HG03135 (cell line): Measurements from ENCODE around the gene OR5V1.
"Not testable (repeated sequence)": the region's sequence is repeated elsewhere in the genome, so short reads cannot be mapped to it uniquely, and the experiment has no call there.

ENCODE experiments used
- ATAC-seq: cut with Tn5 transposase; IDR thresholded peaks from one replicate; pipeline ENCODE4 v1.9.1; 2021; ENCODE audit warnings: mild to moderate bottlenecking, moderate library complexity; ENCODE audit not compliant: unreplicated experiment

Gene OR5V1

DNA sequence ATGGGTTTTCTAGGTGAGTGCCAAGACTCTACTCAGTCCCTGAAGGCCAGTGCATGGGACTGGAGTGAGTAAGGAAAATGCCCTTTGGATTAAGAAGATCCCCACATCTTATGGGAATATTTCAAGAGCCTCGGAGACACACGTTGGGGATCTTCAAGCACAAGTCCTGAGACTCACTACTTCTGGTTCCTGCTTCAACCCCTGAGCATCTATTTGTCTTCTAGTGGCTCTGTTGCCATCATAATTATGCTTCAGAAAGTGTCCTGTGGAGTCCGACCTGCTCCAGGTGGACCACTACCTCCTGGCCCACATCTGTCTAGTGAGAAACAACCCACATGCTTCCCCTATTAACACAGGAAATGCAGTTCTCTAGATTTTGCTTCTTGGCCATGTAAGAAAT lies at the start of gene OR5V1:
Gene OR5V1, minus strand, starts transcription at position 101 of the 400 bp plus-strand sequence. CDS start 12,670 bp downstream, outside the sequence.
- no peak for ATAC-seq

DNA sequence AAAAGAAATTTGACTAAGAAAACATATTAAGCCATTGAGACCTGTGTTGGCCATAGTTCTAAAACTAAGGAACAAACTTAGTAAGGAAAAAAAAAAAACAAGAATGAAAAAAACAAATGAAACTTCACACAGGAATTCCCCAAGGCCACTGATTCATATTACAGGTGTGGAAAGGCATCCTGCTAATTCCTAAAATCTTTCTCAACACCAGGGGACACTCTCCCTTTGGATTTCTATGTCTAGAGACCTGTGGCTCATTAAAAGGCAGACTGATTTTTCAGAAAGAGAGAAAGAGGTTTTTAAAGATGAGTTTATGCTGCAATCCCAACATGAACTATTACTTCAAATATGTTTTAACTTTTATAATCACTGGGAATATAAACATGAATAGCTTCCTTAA lies 45.9 kb upstream of the OR5V1 start, which contains the start of gene OR12D1:
Gene OR12D1, plus strand, starts transcription at position 341 of the 400 bp plus-strand sequence.
- ATAC-seq, result no peak

DNA sequence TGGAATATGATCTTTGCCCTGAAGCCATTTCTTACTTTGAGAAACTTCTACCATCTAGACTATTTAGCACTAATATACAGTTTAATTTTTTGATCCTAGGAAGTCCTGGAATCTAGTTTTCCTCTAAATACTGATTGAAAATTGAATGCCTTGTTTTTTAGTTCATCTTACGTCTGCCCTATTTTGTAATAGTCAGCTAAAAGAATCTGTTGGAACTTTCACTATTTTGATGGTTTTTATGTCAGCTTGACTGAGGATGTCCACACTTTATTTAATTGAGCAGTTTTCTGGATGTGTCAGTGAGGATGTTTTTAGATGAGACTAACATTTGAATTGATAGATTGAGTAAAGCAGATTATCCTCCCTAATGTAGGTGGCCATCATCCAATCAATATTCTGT lies 35.1 kb upstream of the OR5V1 start:
- ATAC-seq, result no peak

DNA sequence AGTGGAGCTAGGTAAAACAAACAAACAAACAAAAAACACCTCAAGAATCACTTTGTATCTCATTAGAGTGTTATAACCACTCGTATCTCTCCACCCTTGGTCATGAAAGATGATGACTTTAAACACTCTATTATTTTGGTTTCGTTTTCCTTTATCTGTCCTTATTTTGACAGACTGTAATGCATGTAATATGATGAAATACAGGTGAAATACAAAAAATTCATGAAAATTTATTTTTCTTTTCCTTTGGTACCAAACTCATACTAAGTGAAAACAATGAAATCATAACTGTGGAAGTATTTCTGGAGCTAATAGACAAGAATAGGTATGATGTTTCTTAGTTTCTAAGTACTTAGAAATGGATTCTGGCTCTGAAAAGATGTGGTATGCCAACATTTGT lies 30.9 kb upstream of the OR5V1 start:
- ATAC-seq, result no peak

DNA sequence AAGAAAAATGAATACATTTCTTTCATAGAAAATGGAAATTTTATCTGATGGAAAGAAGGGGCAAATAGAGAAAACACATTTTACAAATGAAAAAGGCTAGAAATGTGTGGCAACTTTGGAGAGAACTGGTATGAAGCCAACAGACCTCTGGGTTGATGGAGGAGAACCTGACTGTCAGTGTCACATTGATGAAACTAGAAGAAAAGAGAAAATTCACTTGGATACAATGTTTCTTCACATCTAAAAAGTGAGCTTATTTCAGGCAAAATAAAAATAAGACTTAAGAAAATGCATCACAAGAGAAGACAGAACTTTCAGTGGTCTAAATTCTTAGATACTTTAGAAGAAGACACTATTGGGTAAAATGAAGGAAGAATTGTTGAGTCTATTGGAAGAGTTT lies 26.7 kb upstream of the OR5V1 start, which contains the start of gene OR12D2:
Gene OR12D2, plus strand, starts transcription at position 301 of the 400 bp plus-strand sequence. CDS start 1,069 bp downstream, outside the sequence.
- no peak for ATAC-seq

DNA sequence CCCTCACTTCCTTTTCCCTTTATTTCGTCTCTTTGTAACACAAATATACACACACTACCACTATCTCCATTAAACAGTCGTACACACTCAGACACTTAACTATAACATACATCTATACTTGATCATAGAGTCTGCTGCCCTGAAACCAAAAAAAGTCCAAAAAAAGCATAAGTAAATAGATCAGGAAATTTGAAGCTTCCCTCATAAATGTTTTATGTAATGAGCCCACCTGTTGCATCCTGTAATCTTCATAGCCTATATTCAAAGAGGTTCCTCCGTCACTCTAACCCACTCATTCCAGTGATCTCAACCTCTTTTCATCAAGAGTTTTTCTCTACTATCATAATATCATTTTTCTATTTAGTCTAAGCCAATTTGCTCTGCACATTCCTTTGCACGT lies 19.9 kb upstream of the OR5V1 start:
- no peak for ATAC-seq

GRCh38 chr6:29376003-29376402 lies 7.3 kb upstream of the OR5V1 start:
- no peak for ATAC-seq

- ATAC-seq, result no peak
Measured at GRCh38 chr6:29375191-29375590, 6.5 kb upstream of the OR5V1 start, which contains the start of gene OR12D3. Gene OR12D3, minus strand, starts transcription at chr6:29375291. Its CDS starts 4 bp downstream, at chr6:29375287.

- ATAC-seq, result no peak
Measured at GRCh38 chr6:29355603-29356002, 13.1 kb downstream of the OR5V1 start.

- ATAC-seq, result no peak
Measured at GRCh38 chr6:29354980-29355379, 13.7 kb downstream of the OR5V1 start.

GRCh38 chr6:29349348-29349747 lies 19.3 kb downstream of the OR5V1 start:
- not testable (repeated sequence) for ATAC-seq

DNA sequence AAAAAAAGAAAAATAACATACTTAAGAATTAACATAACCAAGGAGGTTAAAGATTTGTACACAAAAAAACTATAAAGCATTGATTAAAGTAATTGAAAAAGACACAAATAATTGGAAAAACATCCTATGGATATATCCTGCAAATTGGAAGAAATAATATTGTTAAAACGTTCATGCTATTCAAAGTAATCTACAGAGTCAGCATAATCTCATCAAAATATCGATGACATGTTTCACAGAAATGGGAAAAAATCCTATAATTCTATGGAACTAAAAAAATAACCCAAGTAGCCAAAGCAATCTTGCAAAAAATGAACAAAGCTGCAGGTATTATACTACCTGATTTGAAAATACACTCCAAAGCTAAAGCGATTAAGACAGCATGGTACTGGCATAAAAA lies 23.3 kb downstream of the OR5V1 start:
- ATAC-seq, result no peak

GRCh38 chr6:29336269-29336668 lies 32.4 kb downstream of the OR5V1 start:
- ATAC-seq, result no peak

DNA sequence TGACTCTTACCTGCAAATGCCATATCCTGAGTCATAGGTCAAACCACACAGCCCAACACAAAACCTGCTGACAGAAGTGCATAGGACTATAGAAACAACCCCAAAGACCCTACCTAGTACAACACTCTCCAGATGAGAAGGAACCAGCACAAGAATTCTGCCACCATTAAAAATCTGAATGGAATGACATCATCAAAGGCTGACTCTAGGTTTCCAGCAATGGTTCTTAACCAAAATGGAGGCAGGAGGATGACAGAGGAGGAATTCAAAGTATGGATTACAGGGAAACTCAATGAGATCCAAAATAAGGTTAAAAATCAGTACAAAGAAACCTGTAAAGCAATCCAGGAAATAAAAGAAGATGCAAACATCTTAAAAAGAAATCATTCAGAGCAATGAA lies 36.0 kb downstream of the OR5V1 start:
- ATAC-seq, result no peak

- no peak for ATAC-seq
Measured at GRCh38 chr6:29325777-29326176, 42.9 kb downstream of the OR5V1 start.

DNA sequence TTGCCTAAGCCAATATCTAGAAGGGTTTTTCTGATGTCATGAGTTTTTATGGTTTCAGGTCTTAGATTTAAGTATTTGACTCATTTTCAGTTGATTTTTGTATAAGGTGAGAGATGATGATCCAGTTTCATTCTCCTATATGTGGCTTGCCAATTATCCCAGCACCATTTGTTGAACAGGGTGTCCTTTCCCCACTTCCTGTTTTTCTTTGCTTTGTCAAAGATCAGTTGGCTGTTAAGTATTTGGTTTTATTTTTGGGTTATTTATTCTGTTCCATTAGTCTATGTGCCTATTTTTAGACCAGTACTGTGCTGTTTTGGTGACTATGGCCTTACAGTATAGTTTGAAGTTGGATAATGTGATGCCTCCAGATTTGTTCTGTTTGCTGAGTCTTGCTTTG lies 45.3 kb downstream of the OR5V1 start:
- ATAC-seq, result not testable (repeated sequence)

- ATAC-seq, result no peak
Measured at GRCh38 chr6:29319931-29320330, 48.7 kb downstream of the OR5V1 start.
